ENCODE data around the gene CELA2A. TPM values are rescaled to one million over a fixed set of nuclear protein-coding genes. Genes with fewer than 3 reads are reported as not detected.

Gene CELA2A
- total RNA-seq, 6 donors from 2014 or later, result 0.83 to 2.3 TPM; not detected in 4

GRCh38 chr1:15448877-15449462 lies 7.6 kb upstream of the CELA2A start:
- Histone ChIP-seq H3K27ac (no peak overlapping the region), H3K4me3 (no peak overlapping the region), H3K36me3 (no peaks in the 10 kb centered on the region), H3K4me1 (no peaks in the 10 kb centered on the region), H3K27me3 (no peaks in the 10 kb centered on the region), H3K9me3 (no peaks in the 10 kb centered on the region)
- TF ChIP-seq POLR2A (IDR thresholded peaks at IDR 0.05) (no peak), EP300 (IDR thresholded peaks at IDR 0.05) (no peak), POLR2AphosphoS5 (IDR thresholded peaks at IDR 0.05) (no peak), CTCF (IDR thresholded peaks at IDR 0.05) (no peak)
- DNase-seq (no peak), ATAC-seq (ENCODE audit: low FRiP score in 2 of 2) (no peak)
- WGBS, 2 donors, result 96% methylated on average over 3 of the region's 3 CpGs

GRCh38 chr1:15449567-15449966 lies 7.0 kb upstream of the CELA2A start:
- no peaks in the 10 kb centered on the region for H3K4me1 ChIP-seq
- WGBS, 2 donors, result 63 to 65% methylated on average over 3 of the region's 3 CpGs
- no peaks in the 10 kb centered on the region for H3K9me3 ChIP-seq
- no peak overlapping the region for H3K27ac ChIP-seq
- no peaks in the 10 kb centered on the region for H3K27me3 ChIP-seq
- no peak for TF ChIP-seq POLR2A (IDR thresholded peaks at IDR 0.05)
- TF ChIP-seq POLR2AphosphoS5 (IDR thresholded peaks at IDR 0.05), result no peak
- no peak for TF ChIP-seq EP300 (IDR thresholded peaks at IDR 0.05)
- no peak for TF ChIP-seq CTCF (IDR thresholded peaks at IDR 0.05)
- no peak overlapping the region for H3K4me3 ChIP-seq
- DNase-seq (no peak), ATAC-seq (ENCODE audit: low FRiP score in 2 of 2) (no peak)
- H3K36me3 ChIP-seq, result no peaks in the 10 kb centered on the region

GRCh38 chr1:15451014-15451722 lies 5.4 kb upstream of the CELA2A start:
- ATAC-seq (ENCODE audit: low FRiP score in 2 of 2) (no peak), DNase-seq (no peak)
- H3K4me3 ChIP-seq, result no peak overlapping the region
- no peaks in the 10 kb centered on the region for H3K4me1 ChIP-seq
- TF ChIP-seq POLR2A (IDR thresholded peaks at IDR 0.05), result no peak
- H3K27ac ChIP-seq, result no peak overlapping the region
- WGBS, 2 donors, result 88 to 91% methylated on average over 4 to 6 of the region's 6 CpGs
- H3K36me3 ChIP-seq, result no peaks in the 10 kb centered on the region
- H3K27me3 ChIP-seq, result no peaks in the 10 kb centered on the region
- H3K9me3 ChIP-seq, result no peaks in the 10 kb centered on the region

GRCh38 chr1:15452216-15452615 lies 4.3 kb upstream of the CELA2A start:
- Histone ChIP-seq H3K27me3 (no peaks in the 10 kb centered on the region), H3K36me3 (no peaks in the 10 kb centered on the region), H3K4me1 (no peaks in the 10 kb centered on the region), H3K27ac (no peak overlapping the region), H3K4me3 (no peak overlapping the region), H3K9me3 (no peaks in the 10 kb centered on the region)
- ATAC-seq (ENCODE audit: low FRiP score in 2 of 2) (no peak), DNase-seq (no peak)
- 83% methylated on average over 1 of the region's 1 CpG; no CpG with 5 or more reads in 1 of the 2 donors for WGBS, 2 donors
- TF ChIP-seq POLR2AphosphoS5 (IDR thresholded peaks at IDR 0.05) (no peak), POLR2A (IDR thresholded peaks at IDR 0.05) (no peak), EP300 (IDR thresholded peaks at IDR 0.05) (no peak), CTCF (IDR thresholded peaks at IDR 0.05) (no peak)

GRCh38 chr1:15452866-15453571 lies 3.5 kb upstream of the CELA2A start:
- 83 to 84% methylated on average over 10 of the region's 10 CpGs for WGBS, 2 donors
- ATAC-seq (ENCODE audit: low FRiP score in 2 of 2), result no peak
- H3K9me3 ChIP-seq, result no peaks in the 10 kb centered on the region
- H3K4me1 ChIP-seq, result no peaks in the 10 kb centered on the region
- H3K36me3 ChIP-seq, result no peaks in the 10 kb centered on the region
- H3K4me3 ChIP-seq, result no peak overlapping the region
- no peak overlapping the region for H3K27ac ChIP-seq
- H3K27me3 ChIP-seq, result no peaks in the 10 kb centered on the region
- no peak for DNase-seq
- no peak for TF ChIP-seq POLR2A (IDR thresholded peaks at IDR 0.05)
- no peak for TF ChIP-seq CTCF (IDR thresholded peaks at IDR 0.05)
- TF ChIP-seq POLR2AphosphoS5 (IDR thresholded peaks at IDR 0.05), result no peak
- no peak for TF ChIP-seq EP300 (IDR thresholded peaks at IDR 0.05)

Data from upper lobe of left lung (tissue), 6 donors.